Subcutaneous abdominal adipose tissue (tissue), 5 donors: ENCODE data around the gene MCC.

ENCODE experiments used
- H3K27ac ChIP-seq: one replicate; pipeline ENCODE4 v1.7.0; 2013; ENCODE audit warnings: low read depth, mild to moderate bottlenecking, inconsistent platforms, low read length, moderate library complexity
- H3K27me3 ChIP-seq, 5 donors: one replicate each; pipeline ENCODE4 v1.7.0; 2013; ENCODE audit warnings: low read length in 5 of 5, inconsistent platforms in 1 of 5; ENCODE audit not compliant: control insufficient read depth in 5 of 5, insufficient read depth in 4 of 5
- H3K36me3 ChIP-seq, 5 donors: one replicate each; pipeline ENCODE4 v1.7.0; 2013; ENCODE audit warnings: low read length in 5 of 5; ENCODE audit not compliant: control insufficient read depth in 5 of 5, insufficient read depth in 5 of 5
- H3K4me1 ChIP-seq, 5 donors: one replicate each; pipeline ENCODE4 v1.7.0; 2013; ENCODE audit warnings: low read length in 5 of 5, mild to moderate bottlenecking in 3 of 5, moderate library complexity in 1 of 5; ENCODE audit not compliant: control insufficient read depth in 5 of 5, insufficient read depth in 5 of 5
- H3K4me3 ChIP-seq, 5 donors: one replicate each; pipeline ENCODE4 v1.7.0; 2013; ENCODE audit warnings: low read length in 5 of 5, low read depth in 1 of 5
- H3K9ac ChIP-seq, 5 donors: one replicate each; pipeline ENCODE4 v1.7.0; 2013; ENCODE audit warnings: low read length in 5 of 5, mild to moderate bottlenecking in 4 of 5, moderate library complexity in 3 of 5
- H3K9me3 ChIP-seq, 5 donors: one replicate each; pipeline ENCODE4 v1.7.0; 2013; ENCODE audit warnings: low read length in 5 of 5; ENCODE audit not compliant: control insufficient read depth in 5 of 5
- donor health status: healthy.
- donor health status: healthy.
- donor health status: healthy.
- donor health status: healthy.
- donor health status: healthy.

The MCC gene

DNA sequence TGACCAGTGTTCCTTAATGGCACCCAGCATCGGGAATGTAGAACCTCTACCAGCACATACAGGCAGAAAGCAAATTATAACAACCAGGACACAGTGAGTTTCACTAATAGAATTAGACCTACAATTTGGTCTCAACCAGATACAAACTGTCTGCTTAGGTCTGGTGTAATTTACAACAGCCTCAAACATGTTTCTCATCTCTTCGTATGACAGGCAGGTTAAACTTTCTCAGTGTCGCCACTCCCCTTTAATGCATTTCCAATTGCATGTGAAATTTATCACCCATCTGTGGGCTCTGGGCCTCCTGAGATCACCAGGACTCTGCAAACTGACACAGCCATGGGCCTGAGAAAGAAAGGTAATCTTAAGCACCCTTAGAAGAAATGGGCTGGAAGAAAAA, 293.0 kb downstream of the MCC start:
- Histone ChIP-seq H3K9ac (no peak overlapping the region), H3K4me1 (peaks cover 0 to 21% (median 12%) of the 10 kb centered on the region in 5 donors), H3K4me3 (no peak overlapping the region), H3K36me3 (peaks cover 0 to 3% (median 0%) of the 10 kb centered on the region in 5 donors), H3K27ac (no peak overlapping the region), H3K27me3 (no peaks in the 10 kb centered on the region), H3K9me3 (peaks cover 0 to 7% (median 5%) of the 10 kb centered on the region in 5 donors)

DNA sequence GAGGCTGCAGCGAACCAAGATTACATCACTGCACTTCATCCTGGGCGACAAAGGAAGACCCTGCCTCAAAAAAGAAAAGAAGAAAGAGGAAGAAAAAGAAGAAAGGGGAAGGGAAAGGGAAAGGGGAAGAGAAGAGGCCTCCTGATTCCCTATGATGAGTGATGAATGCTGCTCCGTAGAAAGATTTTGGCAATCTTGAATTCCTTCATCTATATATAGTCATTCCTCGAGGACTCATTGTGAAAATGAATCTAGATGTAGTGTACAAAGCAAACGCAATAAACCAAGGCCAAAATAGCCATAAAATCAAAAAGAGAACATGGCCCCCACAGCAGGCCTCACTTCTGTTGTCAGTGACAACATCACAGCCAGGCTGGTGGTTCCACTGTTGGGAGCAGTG, 293.7 kb downstream of the MCC start:
- H3K4me3 ChIP-seq: no peak overlapping the region
- H3K27me3 ChIP-seq: no peaks in the 10 kb centered on the region
- peaks cover 0 to 18% (median 6%) of the 10 kb centered on the region in 5 donors for H3K4me1 ChIP-seq
- H3K27ac ChIP-seq: no peak overlapping the region
- H3K36me3 ChIP-seq: peaks cover 0 to 3% (median 0%) of the 10 kb centered on the region in 5 donors
- no peak overlapping the region for H3K9ac ChIP-seq
- H3K9me3 ChIP-seq: peaks cover 0 to 7% (median 5%) of the 10 kb centered on the region in 5 donors

GRCh38 chr5:113194125-113194524, 294.1 kb downstream of the MCC start:
- Histone ChIP-seq H3K27me3 (no peaks in the 10 kb centered on the region), H3K27ac (no peak overlapping the region), H3K4me1 (peaks cover 0 to 14% (median 1%) of the 10 kb centered on the region in 5 donors), H3K36me3 (peaks cover 0 to 3% (median 0%) of the 10 kb centered on the region in 5 donors), H3K4me3 (no peak overlapping the region), H3K9ac (no peak overlapping the region), H3K9me3 (peaks cover 0 to 7% (median 5%) of the 10 kb centered on the region in 5 donors)

GRCh38 chr5:113193311-113193978, 294.8 kb downstream of the MCC start:
- Histone ChIP-seq H3K4me1 (peaks cover 0 to 11% (median 0%) of the 10 kb centered on the region in 5 donors), H3K4me3 (no peak overlapping the region), H3K27ac (no peak overlapping the region), H3K36me3 (peaks cover 0 to 3% (median 0%) of the 10 kb centered on the region in 5 donors), H3K9ac (no peak overlapping the region), H3K9me3 (peaks cover 0 to 7% (median 5%) of the 10 kb centered on the region in 5 donors), H3K27me3 (no peaks in the 10 kb centered on the region)

DNA sequence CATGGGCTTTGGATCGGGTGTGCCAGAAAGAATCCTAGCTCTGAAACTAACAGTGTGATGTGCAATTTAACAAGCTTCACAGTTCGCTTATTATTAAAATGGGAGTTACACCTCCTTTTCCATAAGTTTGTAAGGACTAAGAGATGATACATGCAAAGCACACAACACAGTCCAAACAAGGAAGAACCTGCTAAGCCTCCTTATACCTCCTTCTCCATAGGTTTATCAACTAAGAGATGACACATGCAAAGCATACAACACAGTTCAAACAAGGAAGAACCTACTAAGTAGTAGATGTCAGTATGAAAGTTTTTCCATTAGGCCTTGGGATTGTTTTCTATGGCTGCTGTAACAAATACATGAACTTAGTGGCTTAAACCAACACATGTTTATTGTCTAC, 295.7 kb downstream of the MCC start:
- H3K36me3 ChIP-seq: peaks cover 0 to 3% (median 0%) of the 10 kb centered on the region in 5 donors
- no peaks in the 10 kb centered on the region for H3K27me3 ChIP-seq

DNA sequence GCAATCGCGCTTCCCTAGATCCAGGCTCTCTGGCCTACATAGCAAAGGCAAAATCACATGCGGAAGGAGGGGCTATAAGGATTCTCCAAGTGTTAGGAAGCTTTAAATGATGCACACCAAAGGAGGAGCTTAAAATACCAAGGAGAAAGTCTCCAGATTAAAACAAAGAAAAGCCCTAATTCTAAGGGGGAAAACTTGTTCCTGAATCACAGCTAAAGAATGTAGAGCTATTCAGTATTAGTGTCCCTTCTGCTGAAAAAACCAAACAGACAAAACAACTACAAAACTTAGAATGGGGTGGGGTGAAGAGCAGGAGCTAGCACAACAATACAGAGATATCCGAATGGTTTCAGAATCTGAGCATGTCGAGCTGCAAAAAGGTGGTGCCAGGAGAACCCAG, 297.9 kb downstream of the MCC start:
- Histone ChIP-seq H3K4me3 (no peak overlapping the region), H3K27ac (no peak overlapping the region), H3K9ac (no peak overlapping the region), H3K27me3 (no peaks in the 10 kb centered on the region), H3K4me1 (peaks cover 0 to 14% (median 6%) of the 10 kb centered on the region in 5 donors), H3K36me3 (peaks cover 0 to 3% (median 0%) of the 10 kb centered on the region in 5 donors), H3K9me3 (peaks cover 0 to 7% (median 5%) of the 10 kb centered on the region in 5 donors)

More for the DNA sequence above, 295.7 kb downstream of the MCC start:
- no peak overlapping the region for H3K27ac ChIP-seq
- H3K9ac ChIP-seq: no peak overlapping the region
- peaks cover 0 to 7% (median 5%) of the 10 kb centered on the region in 5 donors for H3K9me3 ChIP-seq
- H3K4me3 ChIP-seq: no peak overlapping the region
- peaks cover 0 to 11% (median 0%) of the 10 kb centered on the region in 5 donors for H3K4me1 ChIP-seq

GRCh38 chr5:113189291-113189690, 299.0 kb downstream of the MCC start:
- no peaks in the 10 kb centered on the region for H3K27me3 ChIP-seq
- no peak overlapping the region for H3K9ac ChIP-seq
- H3K27ac ChIP-seq: no peak overlapping the region
- H3K4me3 ChIP-seq: no peak overlapping the region
- peaks cover 0 to 11% (median 4%) of the 10 kb centered on the region in 5 donors for H3K4me1 ChIP-seq
- H3K9me3 ChIP-seq: peaks cover 0 to 7% (median 5%) of the 10 kb centered on the region in 5 donors
- H3K36me3 ChIP-seq: peaks cover 0 to 3% (median 0%) of the 10 kb centered on the region in 5 donors

DNA sequence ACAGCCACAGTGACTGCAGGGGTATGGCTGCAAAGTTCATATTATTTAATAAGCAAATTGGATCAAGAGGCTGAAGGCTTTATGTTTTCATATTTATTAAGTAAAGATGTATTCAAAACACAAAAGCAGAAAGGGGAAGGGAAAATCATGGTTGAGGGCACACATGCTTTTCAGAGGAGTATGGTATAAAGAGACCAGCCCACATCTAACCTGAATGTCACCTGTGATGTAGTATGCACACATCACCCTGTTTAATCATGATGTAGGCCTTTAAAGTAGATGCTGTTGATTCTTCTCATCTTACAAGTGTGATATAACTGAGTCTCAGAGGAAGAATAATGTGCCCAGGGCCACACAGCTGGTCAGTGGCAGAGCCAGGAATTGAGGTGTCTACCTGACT, 299.8 kb downstream of the MCC start:
- no peaks in the 10 kb centered on the region for H3K27me3 ChIP-seq
- H3K36me3 ChIP-seq: peaks cover 0 to 3% (median 0%) of the 10 kb centered on the region in 5 donors
- no peak overlapping the region for H3K9ac ChIP-seq
- H3K9me3 ChIP-seq: peaks cover 0 to 7% (median 5%) of the 10 kb centered on the region in 5 donors
- peaks cover 0 to 11% (median 0%) of the 10 kb centered on the region in 5 donors for H3K4me1 ChIP-seq
- H3K4me3 ChIP-seq: no peak overlapping the region
- no peak overlapping the region for H3K27ac ChIP-seq

DNA sequence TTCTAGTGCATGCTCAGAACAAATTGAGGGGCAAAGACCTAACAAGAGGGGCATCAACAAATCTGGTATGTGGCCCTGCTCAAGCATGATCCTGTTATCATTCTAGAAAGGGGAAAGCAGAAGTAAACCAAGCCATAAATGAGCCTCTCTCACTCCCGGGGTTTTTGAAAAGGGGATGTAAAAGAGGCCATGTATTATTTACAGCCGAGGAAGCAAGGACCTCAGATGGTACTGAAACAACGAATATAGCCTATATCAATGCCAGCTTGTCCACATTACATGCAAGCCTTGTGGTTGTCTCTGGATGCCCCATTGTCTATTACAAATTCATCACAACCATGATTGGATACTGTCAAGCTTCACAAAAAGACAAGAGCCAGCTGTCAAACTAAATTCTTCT, 300.3 kb downstream of the MCC start:
- peaks cover 0 to 5% (median 3%) of the 10 kb centered on the region in 5 donors for H3K9me3 ChIP-seq
- H3K27ac ChIP-seq: no peak overlapping the region
- H3K27me3 ChIP-seq: no peaks in the 10 kb centered on the region
- H3K36me3 ChIP-seq: peaks cover 0 to 3% (median 0%) of the 10 kb centered on the region in 5 donors
- no peak overlapping the region for H3K9ac ChIP-seq
- H3K4me1 ChIP-seq: peaks cover 0 to 11% (median 0%) of the 10 kb centered on the region in 5 donors
- H3K4me3 ChIP-seq: no peak overlapping the region

- Histone ChIP-seq H3K27me3 (no peaks in the 10 kb centered on the region), H3K36me3 (peaks cover 0 to 3% (median 0%) of the 10 kb centered on the region in 5 donors), H3K4me3 (no peak overlapping the region), H3K4me1 (peaks cover 0 to 17% (median 2%) of the 10 kb centered on the region in 5 donors), H3K9ac (no peak overlapping the region), H3K27ac (no peak overlapping the region), H3K9me3 (no peaks in the 10 kb centered on the region)
Measured at GRCh38 chr5:113186061-113186460, 302.2 kb downstream of the MCC start.
